Measurements from ENCODE around the gene MBNL1. TPM values are rescaled to one million over a fixed set of nuclear protein-coding genes. Genes with fewer than 3 reads are reported as not detected.

MBNL1 gene
- total RNA-seq, 1 donor from 2014 or later = 178 TPM

GRCh38 chr3:152472672-152472954 is 203.9 kb downstream of the MBNL1 start:
- no peak for DNase-seq (ENCODE audit: low spot score)
- intact Hi-C loops (cut with DNase I) = loop anchor here (5.0 to 10.0 kb wide), 2 partner anchors 50 to 398 kb away; no protein-coding TSS in a partner anchor

- no peak for DNase-seq (ENCODE audit: low spot score)
- intact Hi-C loops (cut with DNase I) = loop anchor here (5.0 to 10.0 kb wide), 2 partner anchors 48 to 400 kb away; no protein-coding TSS in a partner anchor
Measured at GRCh38 chr3:152474585-152474984, 205.9 kb downstream of the MBNL1 start.

GRCh38 chr3:152477422-152477821 is 208.7 kb downstream of the MBNL1 start:
- intact Hi-C loops (cut with DNase I) = loop anchor here (2.0 to 10.0 kb wide), 2 partner anchors 93 to 403 kb away; no protein-coding TSS in a partner anchor
- DNase-seq (ENCODE audit: low spot score) = no peak

- DNase-seq (ENCODE audit: low spot score) = no peak
- intact Hi-C loops (cut with DNase I) = no loop called here
Measured at GRCh38 chr3:152480282-152480953, 211.7 kb downstream of the MBNL1 start.

GRCh38 chr3:152486364-152486763 is 217.6 kb downstream of the MBNL1 start:
- intact Hi-C loops (cut with DNase I) = no loop called here
- DNase-seq (ENCODE audit: low spot score) = no peak

GRCh38 chr3:152488449-152488848 is 219.7 kb downstream of the MBNL1 start:
- intact Hi-C loops (cut with DNase I) = no loop called here
- no peak for DNase-seq (ENCODE audit: low spot score)

GRCh38 chr3:152491922-152492321 is 223.2 kb downstream of the MBNL1 start:
- DNase-seq (ENCODE audit: low spot score) = no peak
- intact Hi-C loops (cut with DNase I) = no loop called here

- intact Hi-C loops (cut with DNase I) = no loop called here
- no peak for DNase-seq (ENCODE audit: low spot score)
Measured at GRCh38 chr3:152496286-152496685, 227.6 kb downstream of the MBNL1 start.

- intact Hi-C loops (cut with DNase I) = no loop called here
- DNase-seq (ENCODE audit: low spot score) = no peak
Measured at GRCh38 chr3:152496716-152497115, 228.0 kb downstream of the MBNL1 start.

- intact Hi-C loops (cut with DNase I) = no loop called here
- DNase-seq (ENCODE audit: low spot score) = no peak
Measured at GRCh38 chr3:152497457-152497856, 228.7 kb downstream of the MBNL1 start.

- intact Hi-C loops (cut with DNase I) = no loop called here
- no peak for DNase-seq (ENCODE audit: low spot score)
Measured at GRCh38 chr3:152497890-152498289, 229.2 kb downstream of the MBNL1 start.

GRCh38 chr3:152499791-152500385 is 231.2 kb downstream of the MBNL1 start:
- no peak for DNase-seq (ENCODE audit: low spot score)
- intact Hi-C loops (cut with DNase I) = loop anchor here (10.0 kb wide), 1 partner anchor 465 kb away; no protein-coding TSS in a partner anchor

GRCh38 chr3:152505926-152506325 is 237.2 kb downstream of the MBNL1 start:
- DNase-seq (ENCODE audit: low spot score) = no peak
- intact Hi-C loops (cut with DNase I) = loop anchor here (5.0 to 10.0 kb wide), 2 partner anchors 71 to 459 kb away; no protein-coding TSS in a partner anchor

- no peak for DNase-seq (ENCODE audit: low spot score)
Measured at GRCh38 chr3:152508705-152509104, 240.0 kb downstream of the MBNL1 start.

GRCh38 chr3:152511904-152512303 is 243.2 kb downstream of the MBNL1 start:
- no peak for DNase-seq (ENCODE audit: low spot score)
- intact Hi-C loops (cut with DNase I) = no loop called here

More at GRCh38 chr3:152508705-152509104, 240.0 kb downstream of the MBNL1 start:
- intact Hi-C loops (cut with DNase I) = loop anchor here (5.0 to 10.0 kb wide), 2 partner anchors 69 to 456 kb away; no protein-coding TSS in a partner anchor

GRCh38 chr3:152513301-152513960 is 244.7 kb downstream of the MBNL1 start:
- intact Hi-C loops (cut with DNase I) = no loop called here

More at GRCh38 chr3:152513301-152513960, 244.7 kb downstream of the MBNL1 start:
- no peak for DNase-seq (ENCODE audit: low spot score)

All from cardiac septum (tissue), 1 donor.